ENCODE measurements around the gene FBXW12.
A peak's percentile ranks its signal among the peaks of the same experiment; 100 is the strongest.

The FBXW12 gene

DNA sequence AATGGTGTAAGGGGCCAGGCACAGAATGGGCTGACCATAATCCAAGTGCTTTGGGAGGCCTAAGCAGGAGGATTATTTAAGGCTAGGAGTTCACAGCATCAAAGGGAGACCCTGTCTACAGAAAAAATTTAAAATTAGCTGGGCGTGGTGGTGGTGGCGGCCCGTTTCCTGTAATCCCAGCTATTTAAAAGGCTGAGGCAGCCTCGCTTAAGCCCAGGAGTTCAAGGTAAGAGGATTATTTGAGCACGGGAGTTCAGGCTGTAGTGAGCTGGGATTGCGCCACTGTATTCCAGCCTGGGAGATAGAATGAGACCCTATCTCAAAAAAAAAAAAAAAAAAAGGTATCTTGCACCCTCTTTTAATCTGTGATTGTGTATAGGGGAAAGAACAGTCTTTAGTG lies 69.9 kb downstream of the FBXW12 start:
- Histone ChIP-seq H3K9me3 (ENCODE audit: insufficient read depth, low read length) (no peaks in the 10 kb centered on the region), H4K20me1 (ENCODE audit: low read depth, low read length) (no peaks in the 10 kb centered on the region), H3K36me3 (ENCODE audit: low read length) (0 out of 2 replicates have a peak, but pooled peaks cover 5% of the 10 kb centered on the region), H3F3A (ENCODE audit: insufficient read depth) (peaks cover 46% of the 10 kb centered on the region), H3K27ac (ENCODE audit: low read depth, low read length) (no peak overlapping the region), H2AFZ (ENCODE audit: low read depth, low read length, severe bottlenecking) (no peak overlapping the region), H3K9me2 (replicated peaks; ENCODE audit: insufficient read depth, low read length) (no peaks in the 10 kb centered on the region), H3K4me3 (ENCODE audit: insufficient read depth, low read length, poor library complexity, severe bottlenecking) (no peak overlapping the region), H3K27me3 (ENCODE audit: low read length) (no peaks in the 10 kb centered on the region), H3K9ac (ENCODE audit: low read length) (peak overlapping the region; percentile 91), H3K4me2 (ENCODE audit: low read depth, low read length, poor library complexity, severe bottlenecking) (peak overlapping the region; percentile 70), H3K79me2 (ENCODE audit: insufficient read depth, low read length) (peaks cover 32% of the 10 kb centered on the region)
- TF ChIP-seq EZH2phosphoT487 (conservative IDR thresholded peaks at IDR 0.05; ENCODE audit: low read length) (no peak), CTCF (IDR thresholded peaks at IDR 0.05; ENCODE audit: insufficient read depth, low read length, poor library complexity, severe bottlenecking) (no peak)

Measured in SU-DHL-6 (cell line).